Ishikawa (cell line): ENCODE results near the gene DIP2A.

Experiments
- CREB1 ChIP-seq: IDR thresholded peaks from 2 replicates; pipeline ENCODE4 v1.6.1; 2012; ENCODE audit warnings: low read depth
- EGR1 ChIP-seq: IDR thresholded peaks from 2 replicates; pipeline ENCODE4 v1.6.1; 2012
- EP300 ChIP-seq: IDR thresholded peaks from 2 replicates; pipeline ENCODE4 v1.6.1; 2012; ENCODE audit warnings: borderline replicate concordance
- NFIC ChIP-seq: IDR thresholded peaks from 2 replicates; pipeline ENCODE4 v1.6.1; 2012
- RAD21 ChIP-seq: IDR thresholded peaks from 2 replicates; pipeline ENCODE4 v1.6.1; 2012; ENCODE audit warnings: low read depth
- TF ChIP-seq, protein P1 (sequence below): IDR thresholded peaks from 2 replicates; pipeline ENCODE4 v1.6.1; 2012

DNA sequence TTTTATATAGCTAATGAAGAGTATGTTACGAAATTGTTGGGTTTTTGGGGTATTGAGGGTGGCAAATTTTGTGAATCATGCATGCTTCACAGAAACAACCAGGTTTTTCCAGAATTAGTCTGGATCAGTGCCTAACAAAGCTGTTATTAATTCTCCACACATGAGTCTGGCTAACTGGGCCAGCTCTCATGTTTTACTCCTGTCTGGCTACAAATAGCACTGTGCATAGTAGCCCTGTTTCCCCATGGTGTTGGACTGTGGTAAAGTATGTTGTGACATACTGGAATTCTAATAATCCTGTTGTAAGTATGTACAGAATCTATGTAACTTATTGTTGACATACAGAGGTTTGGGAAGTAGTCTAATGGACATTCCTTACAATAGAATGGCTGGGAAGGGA lies 110.4 kb downstream of the DIP2A start:
- TF ChIP-seq, protein P1, sequence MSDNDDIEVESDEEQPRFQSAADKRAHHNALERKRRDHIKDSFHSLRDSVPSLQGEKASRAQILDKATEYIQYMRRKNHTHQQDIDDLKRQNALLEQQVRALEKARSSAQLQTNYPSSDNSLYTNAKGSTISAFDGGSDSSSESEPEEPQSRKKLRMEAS = no peak
- TF ChIP-seq RAD21 (no peak), CREB1 (no peak), EP300 (no peak), NFIC (no peak), EGR1 (no peak)
